ENCODE measurements around the gene TBC1D3B.
A peak's percentile ranks its signal among the peaks of the same experiment; 100 is the strongest.
"Not testable (repeated sequence)": the region's sequence is repeated elsewhere in the genome, so short reads cannot be mapped to it uniquely, and the experiment has no call there.

TBC1D3B gene

DNA sequence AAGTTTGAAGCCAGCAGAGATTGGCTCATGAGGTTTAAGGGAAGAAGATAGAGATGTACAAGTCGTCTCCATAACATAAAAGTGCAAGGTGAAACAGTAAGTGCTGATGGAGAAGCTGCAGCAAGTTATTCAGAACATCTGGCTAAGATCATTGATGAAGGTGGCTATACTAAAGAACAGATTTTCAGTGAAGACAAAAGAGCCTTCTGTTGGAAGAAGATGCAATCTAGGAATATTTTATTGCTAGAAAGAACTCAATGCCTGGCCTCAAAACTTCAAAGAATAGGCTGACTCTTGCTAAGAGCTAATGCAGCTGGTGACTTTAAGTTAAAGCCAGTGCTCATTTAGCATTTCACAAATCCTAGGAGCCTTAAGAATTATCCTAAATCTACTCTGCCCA is 46.8 kb downstream of the TBC1D3B start:
- no peak for DNase-seq (ENCODE audit: low read depth in 2 of 3, low spot score in 1 of 3)

DNA sequence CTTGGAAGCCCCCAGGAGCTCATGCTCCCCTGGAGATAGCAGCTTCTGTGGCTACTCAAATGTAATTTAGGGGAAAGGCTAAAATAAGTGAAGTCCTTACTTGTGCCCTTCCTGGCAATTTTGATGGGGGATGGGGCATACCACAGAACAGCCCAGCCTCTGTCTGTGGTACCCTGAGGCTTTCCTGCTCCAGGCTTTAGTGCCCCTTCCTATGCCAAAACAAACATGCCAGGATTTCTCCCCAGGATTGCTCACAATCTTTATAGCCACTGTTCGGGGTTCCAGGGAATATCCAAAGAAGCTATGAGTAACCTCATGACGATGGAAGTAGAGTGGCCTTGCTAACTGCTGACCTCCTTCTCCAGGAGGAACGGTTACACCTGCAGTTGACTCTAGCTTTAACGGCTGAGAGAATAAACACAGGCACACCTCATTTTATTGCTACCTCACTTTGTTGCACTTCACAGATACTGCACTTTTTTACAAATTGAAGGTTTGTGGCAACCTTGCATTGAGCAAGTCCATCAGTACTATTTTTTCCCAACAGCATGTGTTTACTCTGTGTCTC is 47.9 kb downstream of the TBC1D3B start:
- no peak for DNase-seq (ENCODE audit: low read depth in 2 of 3, low spot score in 1 of 3)

DNA sequence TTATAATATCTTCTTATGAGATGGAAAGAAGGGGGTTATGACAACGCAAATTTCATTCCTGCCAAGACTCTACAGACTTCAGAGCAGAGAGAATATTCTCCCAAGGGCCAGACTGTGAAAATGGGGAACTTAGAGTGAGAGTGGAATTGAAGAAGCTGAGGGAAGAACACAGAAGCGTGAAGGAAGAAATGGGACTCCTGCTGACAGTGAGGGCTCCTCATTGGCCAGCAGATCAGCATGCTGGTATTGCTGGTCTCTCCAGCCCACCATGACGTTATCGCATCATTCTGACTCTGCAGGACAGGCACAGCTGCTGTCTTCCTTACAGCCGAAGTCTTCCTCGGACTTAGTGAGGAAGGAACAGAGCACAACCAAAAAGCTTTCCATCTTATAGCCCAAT is 48.5 kb downstream of the TBC1D3B start:
- no peak for DNase-seq (ENCODE audit: low read depth in 2 of 3, low spot score in 1 of 3)

DNA sequence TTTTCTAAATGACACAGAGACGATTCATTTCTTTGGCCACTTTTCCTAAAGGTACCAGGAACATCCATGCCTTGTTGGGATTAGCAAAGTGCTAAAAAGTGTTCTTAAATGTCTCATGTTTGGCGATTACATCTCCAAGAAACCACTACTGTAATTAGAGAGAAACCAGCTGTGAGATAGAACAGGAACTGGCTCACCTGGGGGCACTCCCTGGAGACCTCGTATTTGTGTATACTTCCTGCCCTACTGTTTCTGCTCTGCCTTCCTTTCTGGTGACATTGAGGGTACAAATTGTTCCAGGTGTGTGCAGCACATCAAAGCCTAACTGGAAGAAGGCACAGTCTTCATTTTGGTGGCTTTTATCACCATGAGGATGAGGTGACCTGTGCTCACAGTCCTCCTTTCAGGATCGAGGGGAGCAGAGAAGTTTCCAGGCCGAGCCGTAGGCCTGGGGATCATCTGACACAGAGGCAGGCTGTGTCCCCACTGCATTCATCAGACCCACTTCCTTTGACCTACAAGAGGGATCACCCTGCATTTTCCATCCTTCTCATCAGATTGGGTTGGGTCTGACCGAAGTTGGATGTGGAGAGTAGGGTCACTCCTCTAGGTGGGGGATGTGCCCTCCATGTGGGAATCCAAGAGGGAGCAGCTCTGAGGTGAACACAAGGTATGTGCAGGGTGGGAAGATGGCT is 49.1 kb downstream of the TBC1D3B start:
- DNase-seq (ENCODE audit: low read depth in 2 of 3, low spot score in 1 of 3): no peak

DNA sequence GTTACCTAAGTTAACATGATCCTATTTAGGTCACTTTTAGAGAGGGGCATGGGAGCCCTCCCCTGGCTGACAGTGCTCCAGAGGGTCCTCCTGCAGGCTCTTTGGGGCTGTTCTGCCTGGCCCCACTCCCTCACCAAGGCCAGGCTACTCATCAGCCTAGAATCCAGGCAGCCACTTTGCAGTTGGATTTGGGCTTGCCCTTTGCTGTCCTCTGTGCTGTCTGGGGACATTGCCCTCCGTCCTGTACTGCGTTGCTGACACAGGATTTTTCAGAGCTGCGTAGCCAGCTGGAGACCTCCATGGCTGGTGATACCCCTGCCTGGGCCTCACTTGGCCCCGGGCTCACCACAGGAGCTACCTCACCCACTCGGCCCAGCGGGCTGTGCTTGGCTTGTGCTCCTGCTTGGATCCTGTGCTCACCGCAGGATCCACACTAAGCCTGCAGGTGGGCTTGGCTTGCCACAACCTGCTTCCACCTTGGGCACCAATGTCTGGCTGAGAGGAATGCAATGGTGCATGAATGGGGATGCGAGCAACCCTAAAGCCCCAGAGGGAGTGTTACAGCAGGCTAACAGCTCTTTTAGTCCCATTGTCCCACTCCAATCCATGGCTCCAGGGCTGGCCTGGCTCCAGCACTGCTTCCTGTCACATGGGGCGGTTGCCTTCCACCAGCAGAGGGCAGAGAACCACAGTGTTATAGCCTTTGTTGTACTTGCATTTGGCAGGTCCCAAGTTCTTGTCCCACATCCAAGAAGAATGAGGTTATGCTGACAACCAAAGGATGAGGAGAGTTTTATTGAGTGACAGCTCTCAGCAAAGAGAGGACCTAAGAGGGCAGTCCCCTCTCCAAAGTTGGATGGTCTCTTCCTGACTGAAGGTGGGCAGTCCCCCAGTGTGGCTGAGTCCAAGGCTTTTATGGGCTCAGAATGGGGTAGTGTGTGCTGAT is 51.3 kb downstream of the TBC1D3B start:
- no peak for DNase-seq (ENCODE audit: low read depth in 2 of 3, low spot score in 1 of 3)

DNA sequence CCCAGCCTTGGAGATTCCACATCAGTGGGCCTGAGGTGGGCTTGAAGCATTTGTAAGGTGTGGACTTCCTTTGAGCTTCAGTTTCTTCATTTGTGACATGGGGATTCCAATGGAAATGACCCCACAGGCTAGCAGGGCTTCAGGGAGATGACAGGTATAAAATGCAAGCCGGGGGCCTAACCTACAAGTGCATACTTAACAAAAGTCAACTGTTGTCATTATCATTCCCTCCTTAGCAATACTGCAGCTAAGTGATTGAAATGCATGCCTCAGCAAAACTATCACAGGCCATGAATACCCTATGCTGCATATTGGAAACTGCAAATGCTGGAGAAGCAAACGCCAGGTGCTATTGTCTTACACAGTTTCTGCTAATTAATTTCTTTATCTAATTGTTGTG is 53.0 kb downstream of the TBC1D3B start:
- no peak for DNase-seq (ENCODE audit: low read depth in 2 of 3, low spot score in 1 of 3)

DNA sequence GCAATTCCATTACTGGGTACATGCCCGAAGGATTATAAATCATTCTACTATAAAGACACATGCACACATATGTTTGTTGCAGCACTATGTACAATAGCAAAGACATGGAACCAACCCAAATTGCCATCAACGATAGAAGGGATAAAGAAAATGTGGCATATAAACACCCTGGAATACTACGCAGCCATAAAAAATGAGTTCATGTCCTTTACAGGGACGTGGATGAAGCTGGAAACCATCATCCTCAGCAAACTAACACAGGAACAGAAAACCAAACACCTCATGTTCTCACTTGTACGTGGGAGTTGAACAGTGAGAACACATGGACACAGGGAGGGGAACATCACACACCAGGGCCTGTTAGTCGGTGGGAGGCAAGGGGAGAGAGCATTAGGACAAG is 55.3 kb downstream of the TBC1D3B start:
- not testable (repeated sequence) for DNase-seq (ENCODE audit: low read depth in 2 of 3, low spot score in 1 of 3)

DNA sequence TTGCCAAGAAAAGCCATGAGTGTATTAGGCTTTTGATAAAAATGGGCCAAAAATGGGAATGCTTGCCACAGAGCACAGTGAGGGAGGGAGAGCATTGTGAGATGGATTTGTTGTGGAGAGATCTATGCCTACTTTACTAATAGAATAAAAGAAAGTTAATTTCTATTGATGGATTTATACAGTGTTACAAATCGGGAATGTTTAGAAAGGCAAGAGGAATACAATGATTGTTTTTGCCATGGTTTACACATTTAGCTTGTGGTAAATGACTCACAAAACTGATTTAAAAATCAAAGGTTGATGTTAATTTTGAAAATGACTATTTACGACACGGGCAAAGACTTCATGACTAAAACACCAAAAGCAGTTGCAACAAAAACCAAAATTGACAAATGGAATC is 56.2 kb downstream of the TBC1D3B start:
- DNase-seq (ENCODE audit: low read depth in 2 of 3, low spot score in 1 of 3): no peak

DNA sequence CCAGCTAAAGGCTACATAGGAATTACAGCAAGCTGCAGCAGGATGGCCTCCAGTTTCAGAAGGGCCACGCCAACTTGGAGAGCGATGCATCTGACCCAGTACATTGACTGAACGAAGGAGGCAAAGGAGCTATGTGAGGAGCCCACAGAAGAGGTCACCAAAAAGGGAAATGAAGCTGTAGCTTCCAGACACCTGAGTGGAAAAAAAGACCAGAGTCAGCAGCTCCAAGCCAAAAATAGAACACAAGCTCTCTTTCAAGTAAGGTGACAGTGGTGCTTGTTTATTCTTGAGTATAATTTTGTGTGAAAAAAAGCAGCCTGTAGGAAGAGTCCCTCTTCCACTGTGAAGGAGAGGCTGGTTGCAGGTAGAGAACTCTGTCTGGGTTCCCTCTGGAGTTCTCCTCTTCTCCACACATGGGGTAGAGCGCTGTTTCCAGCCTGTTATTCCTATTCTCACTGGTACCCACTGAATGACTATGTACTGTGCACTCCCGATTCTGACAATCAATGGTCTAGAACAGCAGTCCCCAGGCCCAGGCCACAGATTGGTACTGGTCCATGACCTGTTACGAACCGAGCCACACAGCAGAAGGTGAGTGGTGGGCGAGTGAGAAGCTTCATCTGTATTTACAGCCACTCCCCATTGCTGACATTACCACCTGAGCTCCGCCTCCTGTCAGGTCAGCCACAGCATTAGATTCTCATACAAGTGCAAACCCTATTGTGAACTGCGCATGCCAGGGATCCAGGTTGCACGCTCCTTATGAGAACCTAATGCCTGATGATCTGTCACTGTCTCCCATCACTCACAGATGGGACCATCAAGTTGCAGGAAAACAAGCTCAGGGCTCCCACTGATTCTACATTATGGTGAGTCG is 57.7 kb downstream of the TBC1D3B start:
- no peak for DNase-seq (ENCODE audit: low read depth in 2 of 3, low spot score in 1 of 3)

DNA sequence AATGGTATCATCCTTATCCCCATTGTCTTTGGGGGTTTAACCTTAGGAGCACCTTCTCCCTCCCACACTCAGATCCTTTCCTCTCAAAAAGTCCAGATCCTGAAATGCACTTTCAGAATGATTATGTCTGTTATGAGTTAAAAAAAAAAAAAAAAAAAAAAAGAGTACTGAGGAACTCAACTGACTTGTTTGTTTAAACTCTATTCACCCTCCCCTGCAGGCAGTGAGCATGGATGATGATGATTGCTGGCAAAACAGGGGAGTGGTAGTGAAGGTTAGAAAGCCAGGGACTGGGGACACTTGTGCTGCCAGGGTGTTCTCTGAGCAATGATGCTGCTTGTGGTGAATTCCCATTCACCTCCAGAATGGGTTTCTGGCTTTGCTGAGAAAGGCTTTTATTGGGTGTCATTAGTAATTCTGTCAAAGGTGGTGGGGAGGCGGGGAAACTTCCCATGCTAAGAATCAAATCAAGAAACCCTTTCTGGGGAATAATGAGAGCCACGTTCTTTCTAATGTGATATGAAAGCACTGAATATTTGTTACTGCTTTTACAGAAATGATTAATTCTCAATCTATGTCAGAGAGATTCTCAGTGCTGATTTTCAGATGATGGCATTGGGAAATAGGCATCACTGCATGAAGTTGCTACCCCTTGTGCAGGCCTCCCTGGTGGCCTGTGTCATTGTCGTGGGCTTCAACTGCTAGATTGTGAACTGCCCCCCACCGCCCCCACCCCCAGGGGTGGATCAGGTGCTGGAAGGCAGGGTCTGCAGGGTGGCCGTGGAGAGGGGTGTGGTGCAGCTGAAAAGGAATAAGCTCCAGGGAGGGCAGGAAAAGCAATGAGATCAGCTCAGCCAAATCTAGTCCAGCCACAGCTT is 58.7 kb downstream of the TBC1D3B start:
- peak; percentile 39 to 61 (median 41) for DNase-seq (ENCODE audit: low read depth in 2 of 3, low spot score in 1 of 3)
